Small intestine (tissue), 7 donors: Measurements from ENCODE around the gene SNAI3. TPM values are rescaled to one million over a fixed set of nuclear protein-coding genes. Genes with fewer than 3 reads are reported as not detected.

ENCODE experiments used
- DNase-seq, 2 donors: peaks; one replicate each; pipeline versions ENCODE4 v3.0.0 to v3.0.0-alpha.2; 2013
- FAIRE-seq: peaks from 2 replicates; lab custom pipeline; 2012; peaks lifted over from hg19 to GRCh38; lab: Jason Lieb, UNC
- H3K27ac ChIP-seq, 3 donors: one replicate each; pipeline ENCODE4 v1.5.1; 2013; ENCODE audit warnings: low read length in 2 of 3, mild to moderate bottlenecking in 2 of 3, control low read depth in 1 of 3, inconsistent platforms in 1 of 3, low read depth in 1 of 3, moderate library complexity in 1 of 3
- H3K27me3 ChIP-seq, 3 donors: one replicate each; pipeline ENCODE4 v1.6.1; 2013; ENCODE audit warnings: low read length in 3 of 3, inconsistent platforms in 1 of 3; ENCODE audit not compliant: control insufficient read depth in 3 of 3, insufficient read depth in 3 of 3
- H3K36me3 ChIP-seq, 3 donors: one replicate each; pipeline ENCODE4 v1.6.1; 2013; ENCODE audit warnings: low read length in 3 of 3, inconsistent platforms in 1 of 3, low read depth in 1 of 3, mild to moderate bottlenecking in 1 of 3, moderate library complexity in 1 of 3; ENCODE audit not compliant: control insufficient read depth in 3 of 3, insufficient read depth in 2 of 3
- H3K4me1 ChIP-seq, 3 donors: one replicate each; pipeline ENCODE4 v1.6.1; 2013; ENCODE audit warnings: low read length in 2 of 3, inconsistent platforms in 1 of 3, low read depth in 1 of 3, mild to moderate bottlenecking in 1 of 3, moderate library complexity in 1 of 3; ENCODE audit not compliant: control insufficient read depth in 3 of 3, insufficient read depth in 2 of 3
- H3K4me3 ChIP-seq, 3 donors: one replicate each; pipeline ENCODE4 v1.5.1; 2013; ENCODE audit warnings: low read length in 3 of 3, control low read depth in 1 of 3, inconsistent platforms in 1 of 3, low read depth in 1 of 3, mild to moderate bottlenecking in 1 of 3, moderate library complexity in 1 of 3
- H3K9me3 ChIP-seq, 2 donors: one replicate each; pipeline ENCODE4 v1.6.1; 2013; ENCODE audit warnings: low read depth in 1 of 2, low read length in 1 of 2; ENCODE audit not compliant: control insufficient read depth in 2 of 2, insufficient read depth in 1 of 2
- WGBS, 3 donors: extraction: QIAGEN DNeasy Blood & Tissue Kit; methylation state at CpG; one replicate each; pipeline ENCODE4 v1.1.7; 2013; 5-methylcytosine and 5-hydroxymethylcytosine counted together
- polyA plus RNA-seq, 4 donors: library from polyadenylated mRNA; stranded (reverse) in 3 of 4; unstranded in 1 of 4; fragments of 200-250 nt in 3 of 4; fragments of 120-200 nt in 1 of 4; gene quantifications; one replicate each; pipeline versions ENCODE4 v1.2.1 to v1.2.3, GENCODE V29; 2013
- donor health status: healthy with polysubstance abuse.
- donor health status: control.
- donor health status: control.
- donor health status: Bipolar disorder and iron deficiency.
- donor health status: healthy.

SNAI3 gene
- polyA plus RNA-seq, 4 donors = 0.45 to 3.2 (median 0.86) TPM

GRCh38 chr16:88651276-88651988 is 34.9 kb downstream of the SNAI3 start:
- peak; percentile 60 to 90 for DNase-seq
- Histone ChIP-seq H3K4me3 (peak overlapping the region; percentile 88 to 89 (median 89)), H3K4me1 (peaks cover 0 to 17% (median 6%) of the 10 kb centered on the region in 3 donors), H3K36me3 (peaks cover 7 to 69% (median 8%) of the 10 kb centered on the region in 3 donors), H3K27ac (peak overlapping the region; percentile 65 to 87 (median 78)), H3K27me3 (no peaks in the 10 kb centered on the region), H3K9me3 (no peaks in the 10 kb centered on the region)
- no peak for FAIRE-seq
- WGBS, 3 donors = 38 to 44% (median 41%) methylated on average over 24 of the region's 24 CpGs

GRCh38 chr16:88650749-88651275 is 35.5 kb downstream of the SNAI3 start, which contains the start of gene CYBA:
Gene CYBA, minus strand, starts transcription at chr16:88651053. Its CDS starts 40 bp downstream, at chr16:88651013.
- peak; percentile 79 to 88 for DNase-seq

GRCh38 chr16:88649924-88650748 is 36.2 kb downstream of the SNAI3 start:
- H3K9me3 ChIP-seq = no peaks in the 10 kb centered on the region
- peak overlapping the region; percentile 69 to 88 (median 78) for H3K27ac ChIP-seq
- H3K27me3 ChIP-seq = no peaks in the 10 kb centered on the region
- H3K36me3 ChIP-seq = peaks cover 4 to 69% (median 5%) of the 10 kb centered on the region in 3 donors
- peaks cover 0 to 17% (median 6%) of the 10 kb centered on the region in 3 donors for H3K4me1 ChIP-seq
- H3K4me3 ChIP-seq = peak overlapping the region; percentile 88 to 89 (median 89)
- 6 to 10% (median 7%) methylated on average over 30 to 37 of the region's 37 CpGs for WGBS, 3 donors
- DNase-seq (peak; percentile 51 to 82), FAIRE-seq (no peak)

More at GRCh38 chr16:88650749-88651275, 35.5 kb downstream of the SNAI3 start, which contains the start of gene CYBA:
- Histone ChIP-seq H3K4me1 (peaks cover 0 to 17% (median 6%) of the 10 kb centered on the region in 3 donors), H3K9me3 (no peaks in the 10 kb centered on the region), H3K27me3 (no peaks in the 10 kb centered on the region), H3K36me3 (peaks cover 7 to 69% (median 8%) of the 10 kb centered on the region in 3 donors), H3K4me3 (peak within 1 kb of the TSS; percentile 88 to 89 (median 89)), H3K27ac (peak within 1 kb of the TSS; percentile 69 to 88 (median 78))
- no peak for FAIRE-seq
- 0 to 1% (median 0%) methylated on average over 35 to 41 of the region's 41 CpGs for WGBS, 3 donors

GRCh38 chr16:88649195-88649923 is 36.9 kb downstream of the SNAI3 start:
- peak; percentile 24 to 25 for DNase-seq
- H3K27ac ChIP-seq = peak overlapping the region in 2 of 3 donors; percentile 78 to 88
- peak overlapping the region; percentile 88 to 89 (median 89) for H3K4me3 ChIP-seq
- no peaks in the 10 kb centered on the region for H3K9me3 ChIP-seq
- WGBS, 3 donors = 37 to 65% (median 55%) methylated on average over 18 to 20 of the region's 20 CpGs
- no peak for FAIRE-seq
- H3K4me1 ChIP-seq = peaks cover 0 to 17% (median 6%) of the 10 kb centered on the region in 3 donors
- no peaks in the 10 kb centered on the region for H3K27me3 ChIP-seq
- H3K36me3 ChIP-seq = peaks cover 0 to 67% (median 0%) of the 10 kb centered on the region in 3 donors

- 84 to 93% (median 92%) methylated on average over 22 of the region's 22 CpGs for WGBS, 3 donors
- no peak for FAIRE-seq
Observed at GRCh38 chr16:88647178-88648070, 38.9 kb downstream of the SNAI3 start.

GRCh38 chr16:88646345-88647034 is 39.8 kb downstream of the SNAI3 start:
- H3K9me3 ChIP-seq = no peaks in the 10 kb centered on the region
- peaks cover 0 to 58% (median 0%) of the 10 kb centered on the region in 3 donors for H3K36me3 ChIP-seq
- WGBS, 3 donors = 89 to 94% (median 91%) methylated on average over 21 to 28 of the region's 28 CpGs
- H3K4me3 ChIP-seq = no peak overlapping the region
- FAIRE-seq (no peak), DNase-seq (no peak)
- no peak overlapping the region for H3K27ac ChIP-seq
- H3K27me3 ChIP-seq = no peaks in the 10 kb centered on the region
- peaks cover 0 to 12% (median 6%) of the 10 kb centered on the region in 3 donors for H3K4me1 ChIP-seq

More at GRCh38 chr16:88647178-88648070, 38.9 kb downstream of the SNAI3 start:
- Histone ChIP-seq H3K4me3 (no peak overlapping the region), H3K27me3 (no peaks in the 10 kb centered on the region), H3K9me3 (no peaks in the 10 kb centered on the region), H3K27ac (no peak overlapping the region), H3K36me3 (peaks cover 0 to 63% (median 0%) of the 10 kb centered on the region in 3 donors), H3K4me1 (peaks cover 0 to 17% (median 6%) of the 10 kb centered on the region in 3 donors)
- DNase-seq = no peak
